Gastrocnemius medialis (tissue), 4 donors: ENCODE measurements around the gene AVL9. TPM values are rescaled to one million over a fixed set of nuclear protein-coding genes. Genes with fewer than 3 reads are reported as not detected.

ENCODE experiments used
- ATAC-seq, 2 donors: fragments of 150-250 bp; one replicate each; pipeline ENCODE4 v1.9.1; 2016
- DNase-seq, 2 donors: peaks; one replicate each; pipeline ENCODE4 v3.0.0-alpha.2; 2019
- H3K27ac ChIP-seq, 4 donors: fragments of 200-600 bp; sonication (generic); 1 replicate in 1 of 4; 2 replicates in 3 of 4; pipeline ENCODE4 v1.5.1; 2016 to 2018; ENCODE audit warnings: mild to moderate bottlenecking in 2 of 4, moderate library complexity in 1 of 4
- H3K27me3 ChIP-seq, 3 donors: fragments of 200-600 bp; sonication (generic) in 2 of 3; 1 replicate in 1 of 3; 2 replicates in 2 of 3; pipeline versions ENCODE4 v1.5.1 to v1.6.0; 2016 to 2019; ENCODE audit warnings: mild to moderate bottlenecking in 1 of 3, moderate library complexity in 1 of 3
- H3K36me3 ChIP-seq, 2 donors: fragments of 200-600 bp; sonication (generic) in 1 of 2; one replicate each; pipeline ENCODE4 v1.5.1; 2017 to 2018
- H3K4me1 ChIP-seq, 2 donors: fragments of 200-600 bp; sonication (generic) in 1 of 2; one replicate each; pipeline ENCODE4 v1.5.1; 2016 to 2017; ENCODE audit warnings: mild to moderate bottlenecking in 2 of 2
- H3K4me3 ChIP-seq, 4 donors: fragments of 200-600 bp; sonication (generic) in 3 of 4; 1 replicate in 1 of 4; 2 replicates in 3 of 4; pipeline ENCODE4 v1.5.1; 2016 to 2019; ENCODE audit warnings: mild to moderate bottlenecking in 2 of 4
- H3K9me3 ChIP-seq, 3 donors: fragments of 200-600 bp; sonication (generic) in 2 of 3; 1 replicate in 1 of 3; 2 replicates in 2 of 3; pipeline ENCODE4 v1.5.1; 2016 to 2019
- POLR2A ChIP-seq, 2 donors: fragments of 450-650 bp; IDR thresholded peaks; one replicate each; pipeline ENCODE4 v1.6.1; 2017; ENCODE audit warnings: antibody characterized with exemption in 2 of 2, mild to moderate bottlenecking in 2 of 2, moderate library complexity in 2 of 2
- in situ Hi-C, 4 donors: fragments of 200-750 bp; cut with MboI; loops; one replicate each; pipeline versions ENCODE4 v1.15.0 to v1.8.0; 2017; ENCODE audit warnings: low sequenced_read_pairs in 4 of 4
- intact Hi-C: fragments of 100-400 bp; cut with DNase I; formaldehyde crosslinking; loops from one replicate; pipeline ENCODE4 v1.15.1; 2023; ENCODE audit warnings: low total_unique reads
- total RNA-seq, 4 donors: library from RNA; depleted of rRNA; stranded (reverse); fragments of >200 nt; gene quantifications; one replicate each; pipeline versions ENCODE4 v1.1.0 to v1.2.3, GENCODE V29; 2016
- TF ChIP-seq, protein P1 (sequence below), 5 experiments: fragments of 450-650 bp in 3 of 5; fragments of 200-600 bp in 2 of 5; sonication (generic) in 2 of 5; IDR thresholded peaks in 4 of 5; conservative IDR thresholded peaks in 1 of 5; 1 replicate in 4 of 5; 2 replicates in 1 of 5; pipeline ENCODE4 v1.5.1; 2016 to 2019; ENCODE audit warnings: antibody characterized with exemption in 5 of 5, mild to moderate bottlenecking in 3 of 5, moderate library complexity in 3 of 5

The AVL9 gene
- total RNA-seq, 4 donors from 2014 or later, result 22.3 to 27.6 (median 25.5) TPM

DNA sequence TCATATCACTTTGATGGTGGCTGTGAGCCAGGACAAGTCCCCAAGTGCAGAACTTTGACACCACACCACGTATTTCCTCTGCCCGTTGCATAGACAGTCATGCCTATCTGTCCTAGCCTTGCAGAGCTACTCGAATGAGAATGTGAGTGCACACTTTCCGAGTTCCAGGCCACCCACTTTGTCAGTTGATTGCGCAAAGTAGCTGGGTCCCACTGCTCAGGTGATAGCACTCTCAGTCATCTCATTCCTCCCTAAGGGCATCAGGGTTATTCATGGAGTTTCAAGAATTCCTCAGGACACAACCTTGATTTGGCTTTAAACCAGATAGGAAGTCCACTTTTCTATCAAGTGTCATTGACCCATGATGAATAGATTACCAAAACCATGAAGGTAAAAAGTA is 24.4 kb upstream of the AVL9 start:
- no peak for ATAC-seq
- in situ Hi-C loops, result no loop called here

DNA sequence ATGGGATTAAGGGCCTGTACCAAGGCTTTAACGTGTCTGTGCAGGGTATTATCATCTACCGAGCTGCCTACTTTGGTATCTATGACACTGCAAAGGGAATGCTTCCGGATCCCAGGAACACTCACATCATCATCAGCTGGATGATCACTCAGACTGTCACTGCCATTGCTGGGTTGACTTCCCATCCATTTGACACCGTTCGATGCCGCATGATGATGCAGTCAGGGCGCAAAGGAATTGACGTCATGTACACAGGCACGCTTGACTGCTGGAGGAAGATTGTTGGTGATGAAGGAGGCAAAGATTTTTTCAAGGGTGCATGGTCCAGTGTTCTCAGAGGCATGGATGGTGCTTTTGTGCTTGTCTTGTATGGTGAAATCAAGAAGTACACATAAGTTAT is 23.3 kb upstream of the AVL9 start:
- Histone ChIP-seq H3K27me3 (no peaks in the 10 kb centered on the region), H3K4me3 (no peak overlapping the region), H3K36me3 (no peaks in the 10 kb centered on the region), H3K27ac (no peak overlapping the region), H3K9me3 (no peaks in the 10 kb centered on the region), H3K4me1 (no peaks in the 10 kb centered on the region)
- in situ Hi-C loops (no loop called here), intact Hi-C loops (no loop called here)
- DNase-seq, result no peak
- TF ChIP-seq, protein P1, sequence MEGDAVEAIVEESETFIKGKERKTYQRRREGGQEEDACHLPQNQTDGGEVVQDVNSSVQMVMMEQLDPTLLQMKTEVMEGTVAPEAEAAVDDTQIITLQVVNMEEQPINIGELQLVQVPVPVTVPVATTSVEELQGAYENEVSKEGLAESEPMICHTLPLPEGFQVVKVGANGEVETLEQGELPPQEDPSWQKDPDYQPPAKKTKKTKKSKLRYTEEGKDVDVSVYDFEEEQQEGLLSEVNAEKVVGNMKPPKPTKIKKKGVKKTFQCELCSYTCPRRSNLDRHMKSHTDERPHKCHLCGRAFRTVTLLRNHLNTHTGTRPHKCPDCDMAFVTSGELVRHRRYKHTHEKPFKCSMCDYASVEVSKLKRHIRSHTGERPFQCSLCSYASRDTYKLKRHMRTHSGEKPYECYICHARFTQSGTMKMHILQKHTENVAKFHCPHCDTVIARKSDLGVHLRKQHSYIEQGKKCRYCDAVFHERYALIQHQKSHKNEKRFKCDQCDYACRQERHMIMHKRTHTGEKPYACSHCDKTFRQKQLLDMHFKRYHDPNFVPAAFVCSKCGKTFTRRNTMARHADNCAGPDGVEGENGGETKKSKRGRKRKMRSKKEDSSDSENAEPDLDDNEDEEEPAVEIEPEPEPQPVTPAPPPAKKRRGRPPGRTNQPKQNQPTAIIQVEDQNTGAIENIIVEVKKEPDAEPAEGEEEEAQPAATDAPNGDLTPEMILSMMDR (IDR thresholded peaks at IDR 0.05 in 4 of 5, conservative IDR thresholded peaks at IDR 0.05 in 1 of 5), result no peak
- TF ChIP-seq POLR2A (IDR thresholded peaks at IDR 0.05), result no peak
- no peak for ATAC-seq

More for the DNA sequence above, 24.4 kb upstream of the AVL9 start:
- no peak for DNase-seq
- TF ChIP-seq, protein P1 (IDR thresholded peaks at IDR 0.05 in 4 of 5, conservative IDR thresholded peaks at IDR 0.05 in 1 of 5), result no peak
- no peaks in the 10 kb centered on the region for H3K27me3 ChIP-seq
- no peaks in the 10 kb centered on the region for H3K4me1 ChIP-seq
- H3K4me3 ChIP-seq, result no peak overlapping the region
- H3K36me3 ChIP-seq, result no peaks in the 10 kb centered on the region
- no peak overlapping the region for H3K27ac ChIP-seq
- intact Hi-C loops, result no loop called here
- H3K9me3 ChIP-seq, result no peaks in the 10 kb centered on the region

DNA sequence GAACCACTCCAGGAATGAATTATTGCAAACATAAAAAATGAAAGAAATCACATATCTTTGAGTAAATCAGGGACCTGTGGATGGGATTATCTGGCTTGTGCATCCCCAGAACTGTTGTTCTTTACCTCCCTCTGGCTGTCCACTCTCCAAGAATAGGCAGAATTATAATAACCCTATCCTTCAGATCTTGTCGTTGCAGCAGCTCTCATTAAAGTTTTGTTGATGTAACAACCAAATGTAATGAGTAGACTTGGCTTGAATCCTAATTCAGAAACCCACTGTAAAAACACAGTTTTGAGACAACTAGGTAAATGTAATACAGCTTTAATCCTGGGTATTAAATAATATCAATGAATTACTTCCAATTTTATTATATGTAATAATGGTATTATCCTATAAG is 21.3 kb upstream of the AVL9 start:
- Histone ChIP-seq H3K4me1 (no peaks in the 10 kb centered on the region), H3K9me3 (no peaks in the 10 kb centered on the region), H3K27ac (no peak overlapping the region), H3K4me3 (no peak overlapping the region), H3K36me3 (no peaks in the 10 kb centered on the region), H3K27me3 (no peaks in the 10 kb centered on the region)
- no peak for ATAC-seq
- DNase-seq, result no peak
- no peak for TF ChIP-seq POLR2A (IDR thresholded peaks at IDR 0.05)
- TF ChIP-seq, protein P1 (IDR thresholded peaks at IDR 0.05 in 4 of 5, conservative IDR thresholded peaks at IDR 0.05 in 1 of 5), result no peak
- intact Hi-C loops (no loop called here), in situ Hi-C loops (no loop called here)

DNA sequence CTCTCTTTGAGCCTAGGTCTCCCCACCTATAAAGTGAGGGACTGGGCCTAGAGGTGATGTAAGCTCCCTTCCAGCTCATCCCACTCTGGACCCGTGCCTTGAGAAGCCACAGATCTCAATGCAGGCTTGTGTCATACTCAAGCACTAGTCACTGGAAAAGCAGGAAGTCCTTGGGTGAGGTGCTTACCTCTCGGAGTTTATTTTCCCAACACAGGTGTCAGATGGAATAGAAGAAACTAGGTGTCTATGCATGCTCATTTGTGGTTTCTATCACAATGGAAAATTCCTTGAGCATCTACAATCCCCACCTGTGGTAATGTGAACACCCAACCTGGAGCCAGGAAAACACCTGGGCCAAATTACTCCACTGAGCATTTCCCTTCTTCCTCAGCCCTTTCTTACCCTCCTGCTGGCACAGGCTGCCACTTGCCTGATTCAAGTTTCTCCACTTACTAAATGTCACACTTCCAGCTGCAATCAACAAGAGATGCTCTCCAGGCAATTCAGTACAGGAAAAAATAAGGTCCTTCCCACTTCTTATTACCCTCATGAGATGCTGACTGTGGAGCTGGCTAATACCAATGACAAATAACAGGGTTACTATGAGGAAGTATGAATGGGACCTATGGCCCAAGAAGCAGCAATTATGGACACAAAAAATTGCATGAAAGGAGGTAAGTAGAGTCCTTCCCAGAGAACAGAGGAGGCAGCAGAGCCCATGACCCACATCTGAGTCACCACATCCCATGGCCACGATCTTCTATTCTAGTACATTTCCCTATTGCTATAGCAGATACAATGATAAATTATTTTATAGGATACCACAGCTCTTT is 18.3 kb upstream of the AVL9 start:
- DNase-seq (no peak), ATAC-seq (no peak)
- H3K4me1 ChIP-seq, result no peaks in the 10 kb centered on the region
- in situ Hi-C loops (loop anchor here in 3 of 4 donors (25.0 kb wide), 4 partner anchors 585 to 740 kb away; partner anchors contain the start of genes BBS9 (in 1 of the 3) and NT5C3A (in 1 of the 3)), intact Hi-C loops (no loop called here)
- no peaks in the 10 kb centered on the region for H3K27me3 ChIP-seq
- no peaks in the 10 kb centered on the region for H3K36me3 ChIP-seq
- no peak overlapping the region for H3K27ac ChIP-seq
- H3K9me3 ChIP-seq, result no peaks in the 10 kb centered on the region
- no peak overlapping the region for H3K4me3 ChIP-seq
- TF ChIP-seq, protein P1 (IDR thresholded peaks at IDR 0.05 in 4 of 5, conservative IDR thresholded peaks at IDR 0.05 in 1 of 5), result no peak
- TF ChIP-seq POLR2A (IDR thresholded peaks at IDR 0.05), result no peak
